Pancreas (tissue), 10 donors: Measurements from ENCODE around the gene IL2RA. TPM values are rescaled to one million over a fixed set of nuclear protein-coding genes. Genes with fewer than 3 reads are reported as not detected.

Experiments used
- ATAC-seq, 4 donors: fragments of 200-7000 bp; cut with Tn5 transposase; one replicate each; pipeline versions ENCODE4 v1.8.0 to v1.9.1; 2020; ENCODE audit warnings: mild to moderate bottlenecking in 4 of 4, moderate library complexity in 4 of 4
- DNase-seq, 6 donors: peaks; one replicate each; pipeline ENCODE4 v3.0.0-alpha.2; 2020
- FAIRE-seq: peaks from 2 replicates; lab custom pipeline; 2012; peaks lifted over from hg19 to GRCh38; lab: Jason Lieb, UNC
- H3K27ac ChIP-seq, 4 donors: fragments of 200-600 bp; sonication (generic); 1 replicate in 3 of 4; 2 replicates in 1 of 4; pipeline versions ENCODE4 v1.5.0 to v1.8.0; 2020
- H3K27me3 ChIP-seq, 4 donors: fragments of 200-600 bp; one replicate each; pipeline ENCODE4 v1.8.0; 2021
- H3K36me3 ChIP-seq, 3 donors: fragments of 200-600 bp; sonication (generic) in 1 of 3; one replicate each; pipeline versions ENCODE4 v1.5.0 to v1.8.0; 2020 to 2021
- H3K4me1 ChIP-seq, 3 donors: fragments of 200-600 bp; one replicate each; pipeline ENCODE4 v1.8.0; 2021
- H3K4me3 ChIP-seq, 4 donors: fragments of 200-600 bp; sonication (generic) in 2 of 4; one replicate each; pipeline versions ENCODE4 v1.5.0 to v1.8.0; 2020 to 2021
- H3K9me3 ChIP-seq, 4 donors: fragments of 200-600 bp; one replicate each; pipeline ENCODE4 v1.8.0; 2021
- WGBS, 2 donors: extraction: QIAGEN DNeasy Blood & Tissue Kit; methylation state at CpG; one replicate each; pipeline ENCODE4 v1.1.7; 2013; 5-methylcytosine and 5-hydroxymethylcytosine counted together
- intact Hi-C, 3 donors: fragments of 100-400 bp; cut with DNase I; formaldehyde crosslinking; loops; one replicate each; pipeline versions ENCODE4 v1.11.1 to v1.14.2; 2022
- polyA plus RNA-seq, 2 donors: library from polyadenylated mRNA; stranded (reverse); fragments of 200-250 nt; gene quantifications; one replicate each; pipeline ENCODE4 v1.2.3, GENCODE V29; 2013
- total RNA-seq, 6 donors: library from RNA; stranded (reverse); fragmentation: NEBNext Ultra II Directional in 4 of 6; extraction: Animal tissue kit (Norgen Biotek cat#: 25700) in 4 of 6; gene quantifications; one replicate each; pipeline versions ENCODE4 v1.2.1 to v1.2.4, GENCODE V29; 2021 to 2023
- TF ChIP-seq, protein P1 (sequence below), 4 donors: fragments of 200-600 bp; sonication (generic) in 3 of 4; IDR thresholded peaks; one replicate each; pipeline versions ENCODE4 v1.5.0 to v1.8.0; 2021; ENCODE audit warnings: antibody characterized with exemption in 4 of 4
- donor health status: healthy with polysubstance abuse.
- donor health status: DM: no; HTN: no; CAD: no; lungs with moderate emphysema.
- donor health status: DM: no; HTN: no; CAD: no.
- donor health status: control.
- donor health status: control.
- donor health status: Bipolar disorder and iron deficiency.
- donor health status: DM: yes; HTN: yes; CAD: no.
- donor health status: DM: no; HTN: no; CAD: no.
- donor health status: DM: no; HTN: no; CAD: no.
- donor health status: DM: yes; HTN: yes; CAD: no.

Gene IL2RA
- total and polyA plus RNA-seq, 8 donors = 0.11 to 1.1 (median 0.26) TPM; not detected in 2

DNA sequence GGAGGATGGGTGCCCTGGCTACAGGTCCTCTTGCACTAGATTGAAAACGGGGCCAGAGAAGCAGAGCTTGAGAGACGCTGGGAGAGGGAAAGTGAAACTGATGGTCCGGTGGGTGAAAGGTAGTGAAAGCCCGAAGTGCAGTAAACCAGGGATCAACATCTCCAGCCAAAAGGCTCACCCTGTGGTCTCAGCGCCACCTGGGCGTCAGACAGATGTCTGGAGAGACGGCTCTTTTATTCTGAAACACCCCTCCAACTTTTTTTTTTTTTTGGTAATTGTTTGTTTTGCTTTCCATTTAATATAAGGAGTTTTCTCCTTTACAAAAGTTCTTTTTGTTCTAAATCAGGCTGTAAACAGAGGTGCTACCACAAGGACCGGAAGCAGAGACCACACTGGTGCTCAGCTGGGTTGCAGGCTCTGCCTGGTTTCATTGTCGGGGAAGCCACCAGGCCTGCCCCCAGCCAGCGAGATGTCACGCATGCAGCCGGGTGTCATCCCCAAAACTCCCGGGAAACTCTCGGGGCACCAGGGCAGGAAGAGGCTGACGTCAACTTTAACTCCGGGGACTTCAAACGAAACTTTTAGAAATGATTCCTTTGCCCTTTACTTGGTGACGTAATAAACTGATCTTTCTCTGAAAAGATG, 11.2 kb downstream of the IL2RA start:
- TF ChIP-seq, protein P1, sequence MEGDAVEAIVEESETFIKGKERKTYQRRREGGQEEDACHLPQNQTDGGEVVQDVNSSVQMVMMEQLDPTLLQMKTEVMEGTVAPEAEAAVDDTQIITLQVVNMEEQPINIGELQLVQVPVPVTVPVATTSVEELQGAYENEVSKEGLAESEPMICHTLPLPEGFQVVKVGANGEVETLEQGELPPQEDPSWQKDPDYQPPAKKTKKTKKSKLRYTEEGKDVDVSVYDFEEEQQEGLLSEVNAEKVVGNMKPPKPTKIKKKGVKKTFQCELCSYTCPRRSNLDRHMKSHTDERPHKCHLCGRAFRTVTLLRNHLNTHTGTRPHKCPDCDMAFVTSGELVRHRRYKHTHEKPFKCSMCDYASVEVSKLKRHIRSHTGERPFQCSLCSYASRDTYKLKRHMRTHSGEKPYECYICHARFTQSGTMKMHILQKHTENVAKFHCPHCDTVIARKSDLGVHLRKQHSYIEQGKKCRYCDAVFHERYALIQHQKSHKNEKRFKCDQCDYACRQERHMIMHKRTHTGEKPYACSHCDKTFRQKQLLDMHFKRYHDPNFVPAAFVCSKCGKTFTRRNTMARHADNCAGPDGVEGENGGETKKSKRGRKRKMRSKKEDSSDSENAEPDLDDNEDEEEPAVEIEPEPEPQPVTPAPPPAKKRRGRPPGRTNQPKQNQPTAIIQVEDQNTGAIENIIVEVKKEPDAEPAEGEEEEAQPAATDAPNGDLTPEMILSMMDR (IDR thresholded peaks at IDR 0.05) = no peak
- intact Hi-C loops = no loop called here
- Histone ChIP-seq H3K4me3 (peak overlapping the region in 1 of 4 donors; percentile 28), H3K4me1 (peaks cover 0 to 5% (median 0%) of the 10 kb centered on the region in 3 donors), H3K27ac (peak overlapping the region in 2 of 4 donors; percentile 31 to 52), H3K27me3 (no peaks in the 10 kb centered on the region), H3K9me3 (no peaks in the 10 kb centered on the region), H3K36me3 (no peaks in the 10 kb centered on the region)
- DNase-seq = peak in 5 of 6 donors; percentile 15 to 62 (median 41)
- FAIRE-seq = no peak
- peak; percentile 56 to 88 (median 83) for ATAC-seq
- 32 to 49% methylated on average over 18 of the region's 18 CpGs for WGBS, 2 donors

DNA sequence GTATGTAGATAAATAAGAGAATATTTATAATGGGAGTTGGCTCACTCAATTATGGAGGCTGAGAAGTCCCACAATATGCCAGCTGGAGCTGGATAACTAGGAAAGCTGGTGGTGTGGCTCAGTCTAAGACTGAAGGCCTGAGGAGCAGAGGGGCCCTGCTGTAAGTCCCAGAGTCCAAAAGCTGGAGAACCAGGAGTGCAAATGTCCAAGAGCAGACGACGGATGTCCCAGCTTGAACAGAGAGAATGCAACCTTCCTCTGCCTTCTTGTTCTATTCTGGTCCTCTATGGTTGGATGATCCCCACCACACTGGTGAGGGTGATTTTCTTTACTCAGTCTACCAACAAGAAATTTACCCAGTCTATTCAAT, 13.2 kb downstream of the IL2RA start:
- DNase-seq (no peak), ATAC-seq (no peak), FAIRE-seq (no peak)
- Histone ChIP-seq H3K9me3 (no peaks in the 10 kb centered on the region), H3K36me3 (no peaks in the 10 kb centered on the region), H3K27ac (no peak overlapping the region), H3K4me3 (no peak overlapping the region), H3K27me3 (no peaks in the 10 kb centered on the region), H3K4me1 (peaks cover 0 to 2% (median 0%) of the 10 kb centered on the region in 3 donors)
- WGBS, 2 donors = 92 to 93% methylated on average over 2 of the region's 2 CpGs
- TF ChIP-seq, protein P1 (IDR thresholded peaks at IDR 0.05) = no peak
- intact Hi-C loops = no loop called here

DNA sequence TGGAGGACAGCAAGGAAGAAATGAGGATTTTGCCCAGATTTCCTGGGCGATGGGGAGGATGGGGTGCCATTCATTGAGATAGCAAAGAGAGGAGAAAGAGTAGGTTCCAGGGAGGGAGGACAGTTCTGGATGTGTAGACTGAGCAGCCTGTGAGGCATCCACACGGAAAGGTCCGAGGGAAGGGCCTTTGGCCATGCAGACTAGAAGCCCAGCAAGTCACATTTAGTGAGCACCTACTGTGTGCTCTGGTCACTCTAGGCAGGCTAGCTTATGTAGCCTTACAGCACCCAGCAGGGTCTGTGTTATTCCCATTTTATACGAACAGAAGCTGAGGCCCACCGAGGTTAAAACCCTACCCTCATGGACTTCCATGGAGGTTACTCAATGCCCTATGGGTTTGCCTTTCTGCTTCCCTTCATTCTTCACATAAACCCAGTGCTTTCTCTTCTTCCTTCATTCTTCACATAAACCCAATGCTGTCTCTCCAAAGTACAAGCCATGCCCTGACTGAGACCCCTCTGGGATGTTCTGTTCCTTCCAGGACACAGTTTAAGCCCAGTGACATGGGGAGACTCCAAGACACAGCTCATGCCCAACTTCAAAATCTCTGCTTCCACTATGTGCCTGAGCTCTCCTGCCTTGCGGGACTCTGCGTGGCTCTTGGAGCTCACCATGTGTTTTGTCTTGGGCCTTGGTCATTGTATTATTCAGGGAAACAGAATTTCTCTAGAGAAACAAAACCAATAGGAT, 13.7 kb downstream of the IL2RA start:
- H3K4me1 ChIP-seq = no peaks in the 10 kb centered on the region
- H3K4me3 ChIP-seq = no peak overlapping the region
- no peaks in the 10 kb centered on the region for H3K27me3 ChIP-seq
- H3K36me3 ChIP-seq = no peaks in the 10 kb centered on the region
- FAIRE-seq (no peak), DNase-seq (no peak), ATAC-seq (no peak)
- H3K27ac ChIP-seq = no peak overlapping the region
- WGBS, 2 donors = 80 to 90% methylated on average over 7 of the region's 7 CpGs
- intact Hi-C loops = no loop called here
- no peaks in the 10 kb centered on the region for H3K9me3 ChIP-seq
- TF ChIP-seq, protein P1 (IDR thresholded peaks at IDR 0.05) = no peak

DNA sequence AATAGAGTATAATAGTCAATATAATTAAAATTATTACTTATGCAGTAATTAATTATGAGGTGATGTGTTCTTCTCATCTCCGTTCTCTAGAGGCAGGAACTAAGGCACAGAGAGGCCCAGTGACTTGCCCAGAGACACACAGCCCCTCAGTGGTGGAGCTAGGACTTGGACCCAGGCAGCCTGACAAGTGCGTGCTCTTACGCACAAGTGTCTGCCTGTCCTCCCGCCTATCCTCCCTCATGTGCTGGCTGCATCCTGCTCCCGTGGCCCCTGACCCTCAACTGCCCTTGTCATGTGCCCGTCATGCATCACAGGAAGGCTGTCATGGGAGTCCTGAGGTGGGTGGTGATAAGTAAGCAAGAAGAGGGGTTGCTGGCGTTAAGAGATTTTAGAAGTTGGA, 14.3 kb downstream of the IL2RA start:
- Histone ChIP-seq H3K4me1 (no peaks in the 10 kb centered on the region), H3K36me3 (no peaks in the 10 kb centered on the region), H3K9me3 (no peaks in the 10 kb centered on the region), H3K27me3 (no peaks in the 10 kb centered on the region), H3K4me3 (no peak overlapping the region), H3K27ac (no peak overlapping the region)
- WGBS, 2 donors = 70 to 78% methylated on average over 7 of the region's 7 CpGs
- FAIRE-seq (no peak), ATAC-seq (no peak), DNase-seq (no peak)
- intact Hi-C loops = no loop called here
- TF ChIP-seq, protein P1 (IDR thresholded peaks at IDR 0.05) = no peak
